ENCODE measurements around the gene ADM5.

ADM5 gene, protein sequence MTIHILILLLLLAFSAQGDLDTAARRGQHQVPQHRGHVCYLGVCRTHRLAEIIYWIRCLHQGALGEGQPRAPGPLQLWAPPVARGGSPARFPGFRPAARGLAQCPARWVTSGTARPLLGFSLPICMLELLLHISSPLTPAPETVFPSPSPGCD

DNA sequence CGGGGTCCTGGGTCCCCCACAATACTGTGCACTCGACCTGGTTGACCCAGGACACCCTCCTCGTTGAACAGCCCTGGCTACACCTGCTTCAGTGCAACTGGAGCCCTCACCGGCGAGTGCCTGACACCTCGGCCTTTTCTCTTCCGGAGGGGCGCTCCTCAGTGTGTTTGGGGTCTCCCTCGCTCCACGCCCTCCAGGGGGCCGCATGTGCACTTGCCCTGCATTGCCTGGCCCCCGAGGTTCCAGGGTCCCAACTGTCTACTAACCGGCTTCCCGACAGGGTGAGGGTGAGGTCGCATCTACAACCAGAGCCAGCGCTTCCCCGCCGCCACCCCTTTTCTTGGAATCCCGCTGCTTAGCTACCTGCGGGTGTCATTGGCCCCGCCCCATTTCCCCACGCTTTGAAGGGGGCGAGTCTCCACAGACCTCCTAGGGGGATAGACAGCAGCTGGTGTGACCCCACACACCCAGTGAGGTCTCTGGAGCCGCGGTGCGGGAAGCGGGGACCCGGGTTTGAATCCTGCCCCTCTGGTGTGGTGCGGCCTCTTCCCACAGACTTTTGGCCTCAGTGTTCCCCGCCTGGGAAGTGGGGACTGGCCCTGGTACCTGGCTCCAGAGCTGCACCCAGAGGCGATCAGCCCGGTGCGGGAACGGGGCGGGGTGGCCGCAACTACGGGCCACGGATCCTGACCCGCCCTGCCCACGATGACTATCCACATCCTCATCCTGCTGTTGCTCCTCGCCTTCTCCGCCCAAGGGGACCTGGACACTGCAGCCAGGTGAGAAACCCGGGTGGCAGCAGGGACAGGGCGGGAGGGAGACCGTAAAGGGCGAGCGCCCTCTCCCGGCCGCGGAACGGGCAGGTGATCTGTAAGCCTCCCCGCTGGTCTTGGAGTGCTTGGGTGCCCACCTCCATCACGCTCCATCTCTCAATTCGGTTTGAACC is at the start of gene ADM5:
Gene ADM5, plus strand, starts transcription at position 462 of the 946 bp plus-strand sequence. Its CDS starts 244 bp downstream, at position 706.
- peak within 1 kb of the TSS; percentile 64 for H3K4me3 ChIP-seq (ENCODE audit: low read depth, low read length)
- DNase-seq (ENCODE audit: low read depth, low spot score) = no peak
- ChIA-PET CTCF (interaction anchor here (0.7 to 5.5 kb wide), 6 partner anchors 8 to 120 kb away, joined by 3 to 39 read pairs (median 4); partner anchors contain the start of gene PRMT1), POLR2A (no interaction called here)
- TF ChIP-seq, protein P1, sequence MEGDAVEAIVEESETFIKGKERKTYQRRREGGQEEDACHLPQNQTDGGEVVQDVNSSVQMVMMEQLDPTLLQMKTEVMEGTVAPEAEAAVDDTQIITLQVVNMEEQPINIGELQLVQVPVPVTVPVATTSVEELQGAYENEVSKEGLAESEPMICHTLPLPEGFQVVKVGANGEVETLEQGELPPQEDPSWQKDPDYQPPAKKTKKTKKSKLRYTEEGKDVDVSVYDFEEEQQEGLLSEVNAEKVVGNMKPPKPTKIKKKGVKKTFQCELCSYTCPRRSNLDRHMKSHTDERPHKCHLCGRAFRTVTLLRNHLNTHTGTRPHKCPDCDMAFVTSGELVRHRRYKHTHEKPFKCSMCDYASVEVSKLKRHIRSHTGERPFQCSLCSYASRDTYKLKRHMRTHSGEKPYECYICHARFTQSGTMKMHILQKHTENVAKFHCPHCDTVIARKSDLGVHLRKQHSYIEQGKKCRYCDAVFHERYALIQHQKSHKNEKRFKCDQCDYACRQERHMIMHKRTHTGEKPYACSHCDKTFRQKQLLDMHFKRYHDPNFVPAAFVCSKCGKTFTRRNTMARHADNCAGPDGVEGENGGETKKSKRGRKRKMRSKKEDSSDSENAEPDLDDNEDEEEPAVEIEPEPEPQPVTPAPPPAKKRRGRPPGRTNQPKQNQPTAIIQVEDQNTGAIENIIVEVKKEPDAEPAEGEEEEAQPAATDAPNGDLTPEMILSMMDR (IDR thresholded peaks at IDR 0.05; ENCODE audit: insufficient read depth, low read length, missing control alignments) = peak; percentile 70

DNA sequence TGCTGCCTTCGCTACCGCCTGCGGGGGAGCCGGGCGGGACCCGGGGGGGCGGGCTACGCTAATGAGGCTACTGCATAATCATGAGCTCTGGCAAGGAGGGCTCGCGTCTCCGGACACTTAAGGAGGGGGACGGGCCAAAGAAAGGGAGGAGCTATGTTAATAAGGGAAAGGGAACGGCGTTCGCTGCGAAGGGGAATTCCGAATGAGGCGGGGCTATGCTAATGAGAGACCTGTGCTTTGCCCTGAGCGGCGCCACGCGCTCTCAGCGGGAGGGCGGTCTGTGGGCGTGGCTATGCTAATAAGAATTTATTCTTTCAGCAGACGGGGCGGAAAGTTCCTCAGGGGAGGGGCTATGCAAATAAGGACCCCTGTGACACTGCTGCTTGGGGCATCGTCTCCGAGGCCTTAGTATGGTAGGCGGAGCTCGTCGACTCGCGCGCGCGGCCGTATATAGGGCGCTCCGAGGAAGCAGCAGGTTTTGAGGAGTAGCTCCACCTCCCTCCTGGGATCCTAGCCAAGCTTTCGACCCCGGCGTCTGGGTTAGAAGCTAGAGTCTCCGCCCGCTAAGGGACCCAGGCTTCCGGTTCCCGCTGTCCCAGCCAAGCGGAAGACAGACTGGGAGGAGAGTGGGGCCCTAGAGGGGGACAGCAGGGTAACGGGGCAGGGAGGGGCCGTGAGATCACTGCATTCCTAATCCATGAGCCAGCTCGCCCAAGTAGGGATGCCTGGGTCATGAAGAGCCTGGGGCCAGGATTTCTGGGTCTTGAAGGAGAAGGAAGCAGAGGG is 49.1 kb upstream of the ADM5 start, which contains the start of gene RRAS:
Gene RRAS, minus strand, starts transcription at position 31 of the 786 bp plus-strand sequence. CDS start 45 bp downstream, outside the sequence.
- ChIA-PET CTCF (interaction anchor here (0.6 to 1.3 kb wide), 10 partner anchors 8 to 167 kb away, joined by 3 to 5 read pairs (median 3); no protein-coding TSS in a partner anchor), POLR2A (interaction anchor here (0.5 to 2.9 kb wide), 17 partner anchors 10 to 229 kb away, joined by 3 to 23 read pairs (median 5); partner anchors contain the start of genes NOSIP, PRMT1, PRR12 and RCN3)
- H3K4me3 ChIP-seq (ENCODE audit: low read depth, low read length) = peak within 1 kb of the TSS; percentile 63
- peak; percentile 99 for DNase-seq (ENCODE audit: low read depth, low spot score)
- TF ChIP-seq, protein P1 (IDR thresholded peaks at IDR 0.05; ENCODE audit: insufficient read depth, low read length, missing control alignments) = no peak

DNA sequence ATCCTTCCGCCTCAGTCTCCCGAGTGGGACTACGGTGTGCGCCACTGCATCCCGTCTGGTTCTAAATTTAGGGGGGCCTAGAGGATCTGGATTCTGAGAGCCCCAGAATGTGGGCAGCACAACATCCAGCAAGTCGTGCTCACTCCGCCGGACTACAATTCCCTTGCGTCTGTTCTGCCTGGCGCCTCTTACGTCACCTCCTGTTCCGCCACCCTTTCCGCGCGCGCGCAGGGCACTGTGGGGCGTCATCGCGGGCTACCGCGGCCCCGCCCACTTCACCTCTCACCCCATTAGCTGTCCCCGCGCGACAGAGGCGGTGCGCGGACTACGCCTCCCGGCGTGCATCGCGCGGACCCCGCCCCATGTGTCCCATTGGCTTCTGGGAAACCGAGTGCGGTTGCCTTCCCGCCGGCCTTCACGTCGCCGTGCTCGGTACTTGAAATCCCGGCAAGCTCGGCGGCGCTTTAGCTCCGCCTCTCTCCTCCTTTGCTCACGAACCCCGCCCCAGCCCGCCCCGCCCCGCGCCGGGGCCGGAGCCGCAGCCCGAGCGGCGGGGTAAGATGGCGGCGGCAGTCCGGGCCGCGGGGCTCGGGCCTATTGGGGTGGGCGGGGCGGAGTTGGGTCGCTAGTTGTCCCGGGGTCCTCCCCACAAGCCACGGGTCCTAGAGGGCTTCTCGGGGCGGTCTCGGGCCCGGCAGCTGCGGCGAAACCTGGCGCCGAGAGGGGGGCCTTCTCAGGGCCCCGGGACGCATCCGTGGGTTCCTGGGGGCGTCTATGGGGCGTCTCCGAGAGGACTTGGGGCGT is 47.5 kb upstream of the ADM5 start, which contains the start of gene SCAF1:
Gene SCAF1, plus strand, starts transcription at position 522 of the 804 bp plus-strand sequence. CDS start 2,818 bp downstream, outside the sequence.
- CTCF ChIA-PET = interaction anchor here (1.2 to 5.1 kb wide), 2 partner anchors 32 to 51 kb away, joined by 3 to 53 read pairs; partner anchors contain the start of gene PRR12

DNA sequence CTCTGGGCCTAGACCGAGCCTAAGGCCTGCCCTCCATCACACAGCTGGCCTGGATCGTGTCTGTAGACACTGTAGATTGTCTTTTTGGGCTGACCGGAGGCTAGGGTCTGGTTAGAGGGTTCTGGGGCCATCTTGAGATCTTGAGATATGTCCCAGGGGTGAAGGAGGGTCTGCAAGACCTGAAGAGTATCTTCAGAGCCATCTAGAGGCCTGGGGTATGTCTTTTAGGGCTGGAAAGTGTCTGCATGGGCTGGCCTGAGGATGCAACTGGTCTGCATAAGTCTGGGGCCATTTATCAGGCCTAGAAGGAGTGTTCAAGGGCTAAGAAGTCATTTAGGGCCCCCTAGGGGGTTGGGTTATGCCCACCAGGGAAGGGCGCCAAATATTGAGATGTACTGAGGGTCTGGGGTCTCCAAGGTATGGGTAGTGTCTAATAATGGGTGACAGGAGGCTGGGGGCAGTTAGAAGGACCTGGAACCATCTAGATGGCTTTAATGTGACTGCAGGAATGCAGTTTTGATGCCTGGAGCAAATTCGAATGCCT is 46.8 kb upstream of the ADM5 start:
- DNase-seq (ENCODE audit: low read depth, low spot score) = no peak
- CTCF ChIA-PET = interaction anchor here (1.2 to 5.1 kb wide), 4 partner anchors 31 to 72 kb away, joined by 3 to 53 read pairs (median 4); partner anchors contain the start of gene PRR12

More for the DNA sequence above, 47.5 kb upstream of the ADM5 start, which contains the start of gene SCAF1:
- TF ChIP-seq, protein P1 (IDR thresholded peaks at IDR 0.05; ENCODE audit: insufficient read depth, low read length, missing control alignments) = no peak
- H3K4me3 ChIP-seq (ENCODE audit: low read depth, low read length) = peak within 1 kb of the TSS; percentile 99
- POLR2A ChIA-PET = interaction anchor here (0.6 to 2.9 kb wide), 11 partner anchors 14 to 340 kb away, joined by 3 to 23 read pairs (median 5); partner anchors contain the start of genes BCL2L12, IRF3, PRMT1 and PRR12
- DNase-seq (ENCODE audit: low read depth, low spot score) = peak; percentile 96

More for the DNA sequence above, 46.8 kb upstream of the ADM5 start:
- TF ChIP-seq, protein P1 (IDR thresholded peaks at IDR 0.05; ENCODE audit: insufficient read depth, low read length, missing control alignments) = no peak
- H3K4me3 ChIP-seq (ENCODE audit: low read depth, low read length) = peak overlapping the region; percentile 99
- POLR2A ChIA-PET = interaction anchor here (0.6 to 2.9 kb wide), 12 partner anchors 13 to 341 kb away, joined by 3 to 23 read pairs (median 4); partner anchors contain the start of genes BCL2L12, IRF3, NOSIP and PRMT1
